HG02973 (cell line): ENCODE measurements around the gene HTATIP2.
A peak's percentile ranks its signal among the peaks of the same experiment; 100 is the strongest.
"Not testable (repeated sequence)": the region's sequence is repeated elsewhere in the genome, so short reads cannot be mapped to it uniquely, and the experiment has no call there.

Experiments
- ATAC-seq: cut with Tn5 transposase; IDR thresholded peaks from one replicate; pipeline ENCODE4 v1.9.1; 2021; ENCODE audit warnings: moderate library complexity; ENCODE audit not compliant: unreplicated experiment

The HTATIP2 gene

GRCh38 chr11:20369826-20370225 lies 6.3 kb downstream of the HTATIP2 start:
- ATAC-seq, result no peak

GRCh38 chr11:20372081-20372626 lies 8.6 kb downstream of the HTATIP2 start:
- no peak for ATAC-seq

GRCh38 chr11:20373147-20373546 lies 9.6 kb downstream of the HTATIP2 start:
- ATAC-seq, result no peak

GRCh38 chr11:20373568-20374209 lies 10.2 kb downstream of the HTATIP2 start:
- no peak for ATAC-seq

- no peak for ATAC-seq
Observed at GRCh38 chr11:20374741-20375300, 11.3 kb downstream of the HTATIP2 start.

- ATAC-seq, result no peak
Observed at GRCh38 chr11:20376162-20376730, 12.7 kb downstream of the HTATIP2 start.

- ATAC-seq, result not testable (repeated sequence)
Observed at GRCh38 chr11:20385996-20386395, 22.5 kb downstream of the HTATIP2 start.

- ATAC-seq, result peak; percentile 80
Observed at GRCh38 chr11:20387261-20388095, 24.0 kb downstream of the HTATIP2 start, which contains the start of gene PRMT3. Gene PRMT3 (plus strand): TSS chr11:20387716. CDS start chr11:20387747, 31 bp downstream.

- ATAC-seq, result peak; percentile 7
Observed at GRCh38 chr11:20388096-20389055, 24.9 kb downstream of the HTATIP2 start.

GRCh38 chr11:20397281-20397680 lies 33.8 kb downstream of the HTATIP2 start:
- ATAC-seq, result peak; percentile 73

GRCh38 chr11:20399498-20399897 lies 36.0 kb downstream of the HTATIP2 start:
- no peak for ATAC-seq

GRCh38 chr11:20403059-20403458 lies 39.5 kb downstream of the HTATIP2 start:
- ATAC-seq, result no peak

- no peak for ATAC-seq
Observed at GRCh38 chr11:20406484-20406883, 43.0 kb downstream of the HTATIP2 start.

GRCh38 chr11:20407344-20407743 lies 43.8 kb downstream of the HTATIP2 start:
- ATAC-seq, result no peak

GRCh38 chr11:20415432-20415831 lies 51.9 kb downstream of the HTATIP2 start:
- no peak for ATAC-seq

- no peak for ATAC-seq
Observed at GRCh38 chr11:20417771-20418170, 54.3 kb downstream of the HTATIP2 start.

- no peak for ATAC-seq
Observed at GRCh38 chr11:20421946-20422345, 58.4 kb downstream of the HTATIP2 start.

- ATAC-seq, result no peak
Observed at GRCh38 chr11:20429216-20429615, 65.7 kb downstream of the HTATIP2 start.
